GM12875 (cell line): ENCODE data around the gene CYREN.

Source experiments
- H3K4me3 ChIP-seq: one replicate; pipeline ENCODE4 v1.5.1; 2011; ENCODE audit warnings: low read depth, low read length, control low read depth
- CTCF ChIP-seq: IDR thresholded peaks from 2 replicates; pipeline ENCODE4 v1.5.1; 2011; ENCODE audit warnings: low read depth, mild to moderate bottlenecking, control low read depth, inconsistent platforms, low read length, moderate library complexity, borderline replicate concordance; ENCODE audit not compliant: insufficient read depth

The CYREN gene

GRCh38 chr7:135121868-135122267 lies 48.6 kb downstream of the CYREN start:
- H3K4me3 ChIP-seq: no peak overlapping the region
- TF ChIP-seq CTCF: no peak

GRCh38 chr7:135117096-135117495 lies 53.4 kb downstream of the CYREN start:
- H3K4me3 ChIP-seq: no peak overlapping the region
- no peak for TF ChIP-seq CTCF
